ENCODE results near the gene RAD54L.

DNA sequence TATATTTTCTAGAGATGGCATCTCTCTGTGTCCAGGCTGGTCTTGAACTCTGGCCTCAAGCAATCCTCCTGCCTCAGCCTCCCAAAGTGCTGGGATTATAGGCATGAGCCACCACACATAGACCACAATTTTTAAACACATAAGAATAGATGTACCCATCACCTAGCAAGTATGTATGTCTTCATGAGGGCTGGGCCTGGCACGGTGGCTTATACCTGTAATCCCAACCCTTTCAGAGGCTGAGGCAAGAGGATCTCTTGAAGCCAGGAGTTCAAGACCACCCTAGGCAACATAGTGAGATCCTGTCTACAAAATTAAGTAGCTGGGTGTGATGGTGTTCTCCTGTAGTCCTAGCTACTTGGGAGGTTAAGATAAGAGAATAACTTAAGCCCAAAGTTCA, 69.8 kb downstream of the RAD54L start:
- TF ChIP-seq SP1 (IDR thresholded peaks at IDR 0.05; ENCODE audit: low read depth), result no peak
- no peak for TF ChIP-seq EZH2phosphoT487 (IDR thresholded peaks at IDR 0.05; ENCODE audit: borderline replicate concordance)
- TF ChIP-seq, protein P1, sequence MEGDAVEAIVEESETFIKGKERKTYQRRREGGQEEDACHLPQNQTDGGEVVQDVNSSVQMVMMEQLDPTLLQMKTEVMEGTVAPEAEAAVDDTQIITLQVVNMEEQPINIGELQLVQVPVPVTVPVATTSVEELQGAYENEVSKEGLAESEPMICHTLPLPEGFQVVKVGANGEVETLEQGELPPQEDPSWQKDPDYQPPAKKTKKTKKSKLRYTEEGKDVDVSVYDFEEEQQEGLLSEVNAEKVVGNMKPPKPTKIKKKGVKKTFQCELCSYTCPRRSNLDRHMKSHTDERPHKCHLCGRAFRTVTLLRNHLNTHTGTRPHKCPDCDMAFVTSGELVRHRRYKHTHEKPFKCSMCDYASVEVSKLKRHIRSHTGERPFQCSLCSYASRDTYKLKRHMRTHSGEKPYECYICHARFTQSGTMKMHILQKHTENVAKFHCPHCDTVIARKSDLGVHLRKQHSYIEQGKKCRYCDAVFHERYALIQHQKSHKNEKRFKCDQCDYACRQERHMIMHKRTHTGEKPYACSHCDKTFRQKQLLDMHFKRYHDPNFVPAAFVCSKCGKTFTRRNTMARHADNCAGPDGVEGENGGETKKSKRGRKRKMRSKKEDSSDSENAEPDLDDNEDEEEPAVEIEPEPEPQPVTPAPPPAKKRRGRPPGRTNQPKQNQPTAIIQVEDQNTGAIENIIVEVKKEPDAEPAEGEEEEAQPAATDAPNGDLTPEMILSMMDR (IDR thresholded peaks at IDR 0.05 in 2 of 3, conservative IDR thresholded peaks at IDR 0.05 in 1 of 3; ENCODE audit: borderline replicate concordance in 1 of 3, insufficient read depth in 1 of 3, low read depth in 2 of 3, low read length in 2 of 3), result no peak
- TF ChIP-seq POLR2A (IDR thresholded peaks at IDR 0.05; ENCODE audit: borderline replicate concordance, extremely low read depth, insufficient read depth, insufficient read length), result no peak
- TF ChIP-seq YY1 (IDR thresholded peaks at IDR 0.05; ENCODE audit: extremely low read depth, insufficient replicate concordance, low read depth, low read length), result no peak

Data from HCT116 (cell line).